GM06990 (cell line): ENCODE results near the gene ZNF835.

Experiments
- DNase-seq: peaks from one replicate; pipeline ENCODE4 v3.0.0-alpha.2; 2011; ENCODE audit not compliant: insufficient read length; ENCODE audit errors: extremely low read depth
- H3K27me3 ChIP-seq: replicated peaks from 2 replicates; pipeline ENCODE4 v1.6.0; 2011; ENCODE audit warnings: low read length; ENCODE audit not compliant: control insufficient read depth, insufficient read depth
- H3K36me3 ChIP-seq: 2 replicates; pipeline ENCODE4 v1.5.1; 2011; ENCODE audit warnings: low read length; ENCODE audit not compliant: control insufficient read depth, insufficient read depth
- H3K4me3 ChIP-seq: replicated peaks from 2 replicates; pipeline ENCODE4 v1.5.1; 2011; ENCODE audit warnings: low read depth, mild to moderate bottlenecking, control low read depth, low read length
- CTCF ChIP-seq: IDR thresholded peaks from 2 replicates; pipeline ENCODE4 v1.5.1; 2011; ENCODE audit warnings: low read length, control low read depth, mild to moderate bottlenecking, inconsistent platforms; ENCODE audit not compliant: insufficient read depth, poor library complexity, severe bottlenecking

The ZNF835 gene

GRCh38 chr19:56671613-56671994 lies at the start of gene ZNF835:
ZNF835 (minus strand) TSS chr19:56671757; CDS start chr19:56665198, 6,559 bp downstream.
- Histone ChIP-seq H3K36me3 (no peaks in the 10 kb centered on the region), H3K27me3 (no peaks in the 10 kb centered on the region), H3K4me3 (no peak within 1 kb of the TSS)
- DNase-seq: peak; percentile 40
- TF ChIP-seq CTCF: no peak

GRCh38 chr19:56720281-56720680 lies 48.7 kb upstream of the ZNF835 start:
- no peak for TF ChIP-seq CTCF
- DNase-seq: no peak
- Histone ChIP-seq H3K27me3 (no peaks in the 10 kb centered on the region), H3K36me3 (no peaks in the 10 kb centered on the region), H3K4me3 (no peak overlapping the region)

GRCh38 chr19:56718231-56718630 lies 46.7 kb upstream of the ZNF835 start:
- no peak for DNase-seq
- Histone ChIP-seq H3K27me3 (no peaks in the 10 kb centered on the region), H3K4me3 (no peak overlapping the region), H3K36me3 (no peaks in the 10 kb centered on the region)
- no peak for TF ChIP-seq CTCF

GRCh38 chr19:56712611-56713276 lies 41.2 kb upstream of the ZNF835 start:
- Histone ChIP-seq H3K4me3 (no peak overlapping the region), H3K27me3 (no peaks in the 10 kb centered on the region), H3K36me3 (no peaks in the 10 kb centered on the region)
- no peak for DNase-seq
- no peak for TF ChIP-seq CTCF

- no peak for DNase-seq
- no peak for TF ChIP-seq CTCF
- H3K4me3 ChIP-seq: no peak overlapping the region
- H3K36me3 ChIP-seq: no peaks in the 10 kb centered on the region
- H3K27me3 ChIP-seq: no peaks in the 10 kb centered on the region
Measured at GRCh38 chr19:56710437-56710836, 38.9 kb upstream of the ZNF835 start.

GRCh38 chr19:56707821-56708220 lies 36.3 kb upstream of the ZNF835 start:
- H3K4me3 ChIP-seq: no peak overlapping the region
- H3K36me3 ChIP-seq: no peaks in the 10 kb centered on the region
- no peaks in the 10 kb centered on the region for H3K27me3 ChIP-seq
- no peak for DNase-seq
- no peak for TF ChIP-seq CTCF
